ENCODE data around the gene ARHGEF40. TPM values are rescaled to one million over a fixed set of nuclear protein-coding genes. Genes with fewer than 3 reads are reported as not detected.

The ARHGEF40 gene
- polyA plus RNA-seq, 1 donor from 2014 or later = not detected

DNA sequence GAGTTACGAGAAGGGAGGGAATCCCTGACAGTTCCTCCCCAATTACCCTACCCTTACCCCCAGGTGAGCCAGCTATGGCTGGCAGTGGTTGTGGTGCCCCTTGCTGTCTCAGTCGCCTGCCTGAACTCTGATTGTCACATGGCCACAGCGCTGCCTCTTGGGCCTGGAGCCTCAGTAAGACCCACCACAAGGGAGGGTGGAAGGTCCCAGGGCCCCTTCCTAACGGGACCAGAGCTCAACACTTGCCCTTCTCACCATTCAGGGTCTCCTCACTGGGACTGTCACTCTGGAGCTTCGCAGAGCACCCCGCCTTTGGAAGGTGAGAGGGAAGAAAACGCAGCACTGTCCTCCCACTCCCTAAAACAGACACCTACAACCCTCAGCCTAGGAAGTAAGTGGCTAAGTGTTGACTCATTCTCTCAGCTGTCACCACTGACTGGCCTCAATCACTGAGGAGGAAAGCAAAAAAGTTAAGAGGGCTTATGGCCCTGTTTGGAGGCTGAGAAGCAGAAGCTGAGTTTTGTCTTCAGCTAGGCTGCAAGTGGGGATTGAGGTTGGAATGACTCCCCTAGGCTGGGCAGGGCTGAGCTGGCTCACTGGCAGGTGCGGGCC is 31.8 kb downstream of the ARHGEF40 start:
- peak overlapping the region in 3 of 4 donors; percentile 41 to 86 (median 70) for H3K4me3 Mint-ChIP-seq
- H3K9me3 Mint-ChIP-seq = no peaks in the 10 kb centered on the region
- peaks cover 13 to 28% (median 16%) of the 10 kb centered on the region in 3 donors for H3K4me1 Mint-ChIP-seq
- H3K27me3 Mint-ChIP-seq = peaks cover 22% of the 10 kb centered on the region
- peak overlapping the region in 2 of 3 donors; percentile 19 to 75 for H3K27ac Mint-ChIP-seq
- H3K36me3 Mint-ChIP-seq = no peaks in the 10 kb centered on the region

GRCh38 chr14:21102521-21103410 is 32.7 kb downstream of the ARHGEF40 start:
- peaks cover 13 to 26% (median 16%) of the 10 kb centered on the region in 3 donors for H3K4me1 Mint-ChIP-seq
- peak overlapping the region; percentile 90 to 92 (median 92) for H3K4me3 Mint-ChIP-seq
- H3K27ac Mint-ChIP-seq = peak overlapping the region in 2 of 3 donors; percentile 77 to 87
- peaks cover 20% of the 10 kb centered on the region for H3K27me3 Mint-ChIP-seq
- no peaks in the 10 kb centered on the region for H3K9me3 Mint-ChIP-seq
- no peaks in the 10 kb centered on the region for H3K36me3 Mint-ChIP-seq

- H3K9me3 Mint-ChIP-seq = no peaks in the 10 kb centered on the region
- H3K4me1 Mint-ChIP-seq = peaks cover 13 to 26% (median 16%) of the 10 kb centered on the region in 3 donors
- peaks cover 20% of the 10 kb centered on the region for H3K27me3 Mint-ChIP-seq
- H3K27ac Mint-ChIP-seq = peak overlapping the region; percentile 77 to 97 (median 87)
- peak overlapping the region; percentile 90 to 92 (median 92) for H3K4me3 Mint-ChIP-seq
- no peaks in the 10 kb centered on the region for H3K36me3 Mint-ChIP-seq
These were observed 33.3 kb downstream of the ARHGEF40 start for GRCh38 chr14:21103411-21103709.

DNA sequence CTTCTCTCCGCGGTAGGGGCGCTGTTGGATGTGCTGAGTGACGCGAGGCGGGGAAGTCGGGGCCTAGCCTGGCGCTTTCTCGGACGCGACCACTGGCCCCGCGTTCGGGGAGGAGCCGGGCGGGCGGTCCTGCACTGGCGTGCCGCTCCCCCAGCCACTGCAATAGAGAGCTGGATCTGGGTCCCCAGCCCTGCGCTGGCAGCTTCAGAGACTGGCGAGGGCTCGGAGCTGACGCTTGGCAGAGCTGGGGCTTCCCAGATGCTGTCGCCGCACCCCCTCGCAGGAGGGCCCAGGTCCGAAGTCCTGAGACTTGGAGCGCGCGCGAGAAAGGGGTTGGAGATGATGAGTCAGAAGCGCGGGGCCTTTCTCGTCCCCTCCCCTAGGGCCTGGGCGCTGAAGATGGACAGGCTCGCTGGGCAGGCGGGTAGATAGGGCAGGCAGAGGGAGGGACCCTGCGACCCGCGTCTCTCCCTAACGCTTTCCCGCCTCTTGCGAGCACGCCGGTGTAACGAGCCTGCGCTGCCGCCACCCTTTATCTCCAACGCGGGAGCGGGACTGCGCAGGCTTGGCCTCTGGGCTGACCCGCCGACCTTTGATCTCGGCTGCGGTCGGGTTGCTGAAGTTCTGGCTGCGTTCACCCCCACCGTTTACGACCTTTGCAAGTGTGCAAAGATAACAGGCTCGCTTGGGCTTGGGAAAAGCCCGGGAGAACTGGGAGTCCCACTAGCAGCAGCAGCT is 33.8 kb downstream of the ARHGEF40 start:
- no peaks in the 10 kb centered on the region for H3K9me3 Mint-ChIP-seq
- peaks cover 17% of the 10 kb centered on the region for H3K27me3 Mint-ChIP-seq
- H3K36me3 Mint-ChIP-seq = no peaks in the 10 kb centered on the region
- peak overlapping the region; percentile 77 to 97 (median 87) for H3K27ac Mint-ChIP-seq
- peak overlapping the region; percentile 90 to 92 (median 92) for H3K4me3 Mint-ChIP-seq
- H3K4me1 Mint-ChIP-seq = peaks cover 11 to 23% (median 12%) of the 10 kb centered on the region in 3 donors

- peak overlapping the region; percentile 90 to 92 (median 92) for H3K4me3 Mint-ChIP-seq
- no peaks in the 10 kb centered on the region for H3K9me3 Mint-ChIP-seq
- peak overlapping the region; percentile 77 to 97 (median 87) for H3K27ac Mint-ChIP-seq
- H3K27me3 Mint-ChIP-seq = peaks cover 10% of the 10 kb centered on the region
- peaks cover 8 to 16% (median 9%) of the 10 kb centered on the region in 3 donors for H3K4me1 Mint-ChIP-seq
- no peaks in the 10 kb centered on the region for H3K36me3 Mint-ChIP-seq
These were observed 34.5 kb downstream of the ARHGEF40 start for GRCh38 chr14:21104448-21105060.

DNA sequence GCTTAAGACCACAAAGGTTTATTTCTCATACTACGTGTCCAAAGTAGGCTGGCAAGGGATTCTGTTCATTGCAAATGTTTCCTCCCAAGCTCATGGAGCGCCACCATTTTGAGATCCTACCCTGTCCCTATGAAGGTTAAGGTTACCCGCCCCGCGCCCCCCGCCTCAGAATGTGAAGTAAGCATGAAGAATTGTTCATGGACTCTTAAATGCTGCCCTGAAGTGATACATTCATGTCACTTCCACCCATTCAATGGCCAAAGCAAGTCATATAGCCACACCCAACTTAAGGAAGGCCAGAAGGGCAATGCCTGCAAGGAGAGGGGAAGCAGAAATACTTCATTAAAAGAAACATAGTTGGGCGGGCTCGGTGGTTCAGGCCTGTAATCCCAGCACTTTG is 35.0 kb downstream of the ARHGEF40 start:
- H3K27ac Mint-ChIP-seq = peak overlapping the region in 1 of 3 donors; percentile 87
- peaks cover 5% of the 10 kb centered on the region for H3K27me3 Mint-ChIP-seq
- peaks cover 8 to 14% (median 9%) of the 10 kb centered on the region in 3 donors for H3K4me1 Mint-ChIP-seq

GRCh38 chr14:21106176-21106497 is 36.0 kb downstream of the ARHGEF40 start:
- Mint-ChIP-seq H3K4me1 (peaks cover 8 to 14% (median 9%) of the 10 kb centered on the region in 3 donors), H3K27ac (no peak overlapping the region), H3K4me3 (no peak overlapping the region), H3K9me3 (no peaks in the 10 kb centered on the region), H3K27me3 (peaks cover 2% of the 10 kb centered on the region), H3K36me3 (no peaks in the 10 kb centered on the region)

More for the DNA sequence above, 35.0 kb downstream of the ARHGEF40 start:
- Mint-ChIP-seq H3K36me3 (no peaks in the 10 kb centered on the region), H3K9me3 (no peaks in the 10 kb centered on the region), H3K4me3 (peak overlapping the region in 2 of 4 donors; percentile 92)

DNA sequence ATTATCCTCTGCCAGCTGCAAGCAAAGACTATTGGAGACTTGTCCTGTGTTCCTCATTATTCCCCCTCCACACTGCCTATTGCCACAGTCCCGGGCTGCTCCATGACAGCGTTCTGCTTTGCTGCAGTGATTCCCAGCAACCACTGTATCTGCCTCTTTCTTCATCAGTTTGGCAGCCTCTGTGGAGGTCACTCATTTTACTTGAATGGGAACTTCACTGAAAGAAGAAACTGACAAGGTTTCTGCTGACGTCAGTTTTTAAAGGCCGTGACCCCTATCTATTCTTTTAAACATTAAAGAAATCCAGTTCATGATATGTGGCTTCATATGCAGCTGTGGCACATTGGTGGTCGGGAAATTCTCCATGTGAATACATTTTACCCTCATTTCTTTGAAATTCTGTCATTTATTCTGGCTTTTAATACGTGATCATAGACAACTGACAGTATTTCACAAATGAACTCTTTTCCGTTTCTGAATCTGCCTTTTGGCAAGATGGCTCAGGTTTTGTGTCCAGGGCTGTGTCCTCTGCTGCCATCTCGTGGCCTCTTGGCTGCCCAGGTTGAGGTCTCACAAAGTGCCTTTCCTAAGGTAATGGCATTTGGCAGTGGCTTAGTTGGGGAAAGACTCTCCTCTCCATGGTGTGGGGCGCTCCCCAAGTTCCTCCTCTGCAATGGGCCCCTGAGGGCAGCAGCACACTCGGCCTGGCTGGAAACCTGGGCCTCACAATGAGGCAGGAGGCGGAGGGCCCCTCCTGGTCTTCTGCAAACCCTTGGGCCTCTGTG is 36.6 kb downstream of the ARHGEF40 start:
- peaks cover 8 to 14% (median 9%) of the 10 kb centered on the region in 3 donors for H3K4me1 Mint-ChIP-seq
- H3K27ac Mint-ChIP-seq = peak overlapping the region in 1 of 3 donors; percentile 28
- no peaks in the 10 kb centered on the region for H3K36me3 Mint-ChIP-seq
- peak overlapping the region in 3 of 4 donors; percentile 21 to 60 (median 58) for H3K4me3 Mint-ChIP-seq
- no peaks in the 10 kb centered on the region for H3K9me3 Mint-ChIP-seq
- peaks cover 2% of the 10 kb centered on the region for H3K27me3 Mint-ChIP-seq

DNA sequence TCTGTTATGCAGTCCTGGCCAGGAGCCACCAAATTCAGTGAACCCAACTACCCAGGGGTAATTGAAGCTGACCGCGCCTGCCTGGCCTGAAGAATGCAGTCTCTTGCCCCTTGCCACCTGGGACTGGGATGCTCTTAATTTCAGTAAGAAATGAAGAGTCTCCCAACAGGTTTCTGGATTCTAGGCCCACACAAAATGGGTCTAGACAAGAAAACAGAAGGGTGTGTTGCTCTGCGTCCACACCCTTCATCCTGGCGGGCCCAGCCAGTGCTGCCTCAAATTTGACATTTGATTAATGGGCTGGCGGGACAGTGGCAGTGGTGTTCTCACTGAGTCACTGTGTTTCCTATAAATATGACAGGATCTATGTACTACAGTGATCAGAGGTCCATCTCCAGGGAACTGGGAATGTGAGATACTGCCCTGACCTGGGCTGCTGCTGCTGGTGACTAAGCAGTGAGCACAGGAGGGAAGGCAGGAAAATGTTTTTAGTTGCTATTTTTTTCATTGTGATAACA is 37.2 kb downstream of the ARHGEF40 start:
- Mint-ChIP-seq H3K9me3 (no peaks in the 10 kb centered on the region), H3K27ac (peak overlapping the region in 1 of 3 donors; percentile 28), H3K36me3 (no peaks in the 10 kb centered on the region), H3K27me3 (peaks cover 2% of the 10 kb centered on the region), H3K4me1 (peaks cover 8 to 14% (median 9%) of the 10 kb centered on the region in 3 donors), H3K4me3 (peak overlapping the region in 1 of 4 donors; percentile 35)

DNA sequence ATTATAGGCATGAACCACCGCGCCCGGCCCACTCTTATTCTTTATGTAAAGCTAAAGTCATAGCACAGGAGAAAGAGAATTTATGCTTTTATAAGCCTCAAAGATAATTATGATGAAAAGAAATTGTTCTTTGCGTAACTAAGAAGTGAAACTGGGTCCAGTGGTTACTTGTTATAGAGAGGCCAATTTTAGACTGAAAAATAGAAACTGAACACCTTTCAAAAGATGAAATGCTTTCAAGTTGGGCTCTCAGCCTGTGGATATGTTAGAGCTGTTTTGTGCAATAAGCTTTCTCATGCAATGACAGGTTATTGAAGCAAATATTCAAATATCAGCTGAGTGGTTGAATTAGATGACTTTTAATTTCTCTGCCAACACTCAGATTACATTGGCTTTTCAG is 38.7 kb downstream of the ARHGEF40 start:
- Mint-ChIP-seq H3K27me3 (no peaks in the 10 kb centered on the region), H3K4me3 (no peak overlapping the region), H3K4me1 (peaks cover 5 to 9% (median 7%) of the 10 kb centered on the region in 3 donors), H3K36me3 (no peaks in the 10 kb centered on the region), H3K9me3 (no peaks in the 10 kb centered on the region), H3K27ac (no peak overlapping the region)

DNA sequence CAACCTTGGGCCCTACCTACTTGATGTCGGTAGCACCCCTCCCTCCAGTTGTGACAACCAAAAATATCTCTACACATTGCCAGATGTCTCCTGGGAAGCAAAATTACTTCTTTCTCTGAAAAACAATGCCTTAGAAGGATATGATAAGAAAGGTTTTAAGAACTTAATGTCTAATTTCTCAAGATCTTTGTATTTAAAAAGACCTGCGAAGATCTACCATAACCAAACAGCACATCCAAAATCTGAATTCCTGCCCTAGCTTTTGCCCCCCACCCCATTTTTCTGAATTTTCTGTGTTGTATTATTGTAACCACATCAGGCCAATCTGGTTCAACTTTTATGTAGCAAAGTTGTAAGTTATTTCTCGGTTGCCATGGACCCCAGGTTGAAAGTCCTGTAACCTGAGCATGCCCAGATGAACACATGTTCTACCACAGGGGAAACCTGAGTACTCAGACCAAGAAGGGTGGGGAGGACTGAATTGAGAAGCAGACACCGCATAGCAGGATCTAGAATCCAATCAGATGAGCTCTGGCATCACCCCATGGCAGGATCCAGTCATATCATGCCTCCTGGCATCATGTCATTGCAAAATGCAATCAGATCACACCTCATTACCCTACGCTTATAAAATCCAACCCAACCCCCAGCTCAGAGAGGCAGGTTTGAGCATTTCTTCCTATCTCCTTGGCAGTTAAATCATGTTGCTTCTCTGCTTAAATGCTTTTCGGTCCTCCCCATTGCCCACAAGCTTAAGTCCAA is 39.5 kb downstream of the ARHGEF40 start:
- Mint-ChIP-seq H3K4me3 (no peak overlapping the region), H3K27ac (peak overlapping the region in 1 of 3 donors; percentile 80), H3K4me1 (peaks cover 5 to 6% (median 5%) of the 10 kb centered on the region in 3 donors), H3K27me3 (no peaks in the 10 kb centered on the region), H3K36me3 (no peaks in the 10 kb centered on the region), H3K9me3 (no peaks in the 10 kb centered on the region)

GRCh38 chr14:21112255-21112654 is 42.2 kb downstream of the ARHGEF40 start:
- Mint-ChIP-seq H3K4me3 (no peak overlapping the region), H3K4me1 (no peaks in the 10 kb centered on the region), H3K27ac (no peak overlapping the region), H3K9me3 (no peaks in the 10 kb centered on the region), H3K27me3 (no peaks in the 10 kb centered on the region), H3K36me3 (no peaks in the 10 kb centered on the region)

DNA sequence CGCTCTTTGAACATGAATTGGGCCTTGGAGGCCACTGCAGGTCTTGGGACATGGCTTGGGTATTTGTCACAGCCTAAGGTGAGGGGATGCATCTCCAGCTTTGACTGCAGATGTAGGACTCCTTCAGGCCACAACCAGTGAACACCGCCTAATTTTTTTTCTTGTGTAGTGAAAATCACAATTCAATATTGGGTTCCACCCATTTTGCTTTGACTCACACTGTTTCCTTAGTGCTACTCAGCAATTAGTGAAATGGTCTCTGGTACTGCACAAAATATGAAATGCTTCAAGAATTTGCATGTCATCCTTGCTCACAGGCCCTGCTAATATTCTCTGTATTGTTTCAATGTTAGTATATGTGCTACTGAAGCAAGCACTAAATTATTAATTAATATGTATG is 43.3 kb downstream of the ARHGEF40 start:
- H3K36me3 Mint-ChIP-seq = no peaks in the 10 kb centered on the region
- H3K9me3 Mint-ChIP-seq = no peaks in the 10 kb centered on the region
- H3K27ac Mint-ChIP-seq = no peak overlapping the region
- H3K4me1 Mint-ChIP-seq = no peaks in the 10 kb centered on the region
- no peak overlapping the region for H3K4me3 Mint-ChIP-seq
- H3K27me3 Mint-ChIP-seq = no peaks in the 10 kb centered on the region
